GM06990 (cell line): ENCODE results near the gene N4BP2L2.

Experiments used
- DNase-seq: peaks from one replicate; pipeline ENCODE4 v3.0.0-alpha.2; 2011; ENCODE audit not compliant: insufficient read length; ENCODE audit errors: extremely low read depth
- H3K27me3 ChIP-seq: replicated peaks from 2 replicates; pipeline ENCODE4 v1.6.0; 2011; ENCODE audit warnings: low read length; ENCODE audit not compliant: control insufficient read depth, insufficient read depth
- H3K36me3 ChIP-seq: 2 replicates; pipeline ENCODE4 v1.5.1; 2011; ENCODE audit warnings: low read length; ENCODE audit not compliant: control insufficient read depth, insufficient read depth
- H3K4me3 ChIP-seq: replicated peaks from 2 replicates; pipeline ENCODE4 v1.5.1; 2011; ENCODE audit warnings: low read depth, mild to moderate bottlenecking, control low read depth, low read length
- TF ChIP-seq, protein P1 (sequence below): IDR thresholded peaks from 2 replicates; pipeline ENCODE4 v1.5.1; 2011; ENCODE audit warnings: low read length, control low read depth, mild to moderate bottlenecking, inconsistent platforms; ENCODE audit not compliant: insufficient read depth, poor library complexity, severe bottlenecking

Gene N4BP2L2

DNA sequence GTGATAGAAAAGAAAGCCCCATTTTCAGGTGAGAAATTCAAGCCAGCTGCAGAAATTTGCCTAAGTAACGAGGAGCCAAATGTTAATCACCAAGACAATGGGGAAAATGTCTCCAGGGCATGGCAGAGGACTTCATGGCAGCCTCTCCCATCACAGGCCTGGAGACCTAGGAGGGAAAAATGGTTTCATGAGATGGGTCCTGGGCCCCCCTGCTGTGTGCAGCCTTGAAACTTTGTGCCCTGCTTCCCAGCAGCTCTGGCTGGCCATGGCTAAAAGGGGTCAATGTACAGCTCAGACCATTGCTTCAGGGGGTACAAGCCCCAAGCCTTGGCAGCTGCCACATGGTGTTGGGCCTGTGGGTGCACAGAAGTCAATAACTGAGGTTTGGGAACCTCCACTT, 120.6 kb downstream of the N4BP2L2 start:
- Histone ChIP-seq H3K4me3 (no peak overlapping the region), H3K27me3 (no peaks in the 10 kb centered on the region), H3K36me3 (peaks cover 4% of the 10 kb centered on the region; the same call in 1 of the 2 replicates)
- DNase-seq = no peak
- TF ChIP-seq, protein P1, sequence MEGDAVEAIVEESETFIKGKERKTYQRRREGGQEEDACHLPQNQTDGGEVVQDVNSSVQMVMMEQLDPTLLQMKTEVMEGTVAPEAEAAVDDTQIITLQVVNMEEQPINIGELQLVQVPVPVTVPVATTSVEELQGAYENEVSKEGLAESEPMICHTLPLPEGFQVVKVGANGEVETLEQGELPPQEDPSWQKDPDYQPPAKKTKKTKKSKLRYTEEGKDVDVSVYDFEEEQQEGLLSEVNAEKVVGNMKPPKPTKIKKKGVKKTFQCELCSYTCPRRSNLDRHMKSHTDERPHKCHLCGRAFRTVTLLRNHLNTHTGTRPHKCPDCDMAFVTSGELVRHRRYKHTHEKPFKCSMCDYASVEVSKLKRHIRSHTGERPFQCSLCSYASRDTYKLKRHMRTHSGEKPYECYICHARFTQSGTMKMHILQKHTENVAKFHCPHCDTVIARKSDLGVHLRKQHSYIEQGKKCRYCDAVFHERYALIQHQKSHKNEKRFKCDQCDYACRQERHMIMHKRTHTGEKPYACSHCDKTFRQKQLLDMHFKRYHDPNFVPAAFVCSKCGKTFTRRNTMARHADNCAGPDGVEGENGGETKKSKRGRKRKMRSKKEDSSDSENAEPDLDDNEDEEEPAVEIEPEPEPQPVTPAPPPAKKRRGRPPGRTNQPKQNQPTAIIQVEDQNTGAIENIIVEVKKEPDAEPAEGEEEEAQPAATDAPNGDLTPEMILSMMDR = no peak

DNA sequence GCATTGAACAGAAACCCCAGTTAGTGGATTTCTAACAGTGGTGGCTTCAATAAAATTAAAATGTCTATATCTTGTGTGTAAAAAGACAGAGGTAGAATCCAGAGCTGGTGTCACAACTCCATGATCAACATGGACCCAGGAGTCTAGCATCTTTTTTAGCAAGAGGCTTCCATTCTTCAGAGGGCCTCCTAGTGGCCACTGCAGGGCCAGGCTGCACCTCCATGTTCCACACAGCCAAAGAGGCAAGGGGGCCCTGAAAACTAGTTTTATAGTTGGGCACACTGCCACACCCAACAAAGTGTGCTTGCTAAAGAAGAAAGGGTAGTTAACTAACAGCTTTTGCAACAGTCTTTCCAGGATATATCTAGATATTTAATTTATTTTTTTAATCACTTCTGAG, 123.6 kb downstream of the N4BP2L2 start:
- Histone ChIP-seq H3K4me3 (no peak overlapping the region), H3K27me3 (no peaks in the 10 kb centered on the region), H3K36me3 (peaks cover 3% of the 10 kb centered on the region)
- no peak for DNase-seq
- TF ChIP-seq, protein P1 = peak; percentile 69

DNA sequence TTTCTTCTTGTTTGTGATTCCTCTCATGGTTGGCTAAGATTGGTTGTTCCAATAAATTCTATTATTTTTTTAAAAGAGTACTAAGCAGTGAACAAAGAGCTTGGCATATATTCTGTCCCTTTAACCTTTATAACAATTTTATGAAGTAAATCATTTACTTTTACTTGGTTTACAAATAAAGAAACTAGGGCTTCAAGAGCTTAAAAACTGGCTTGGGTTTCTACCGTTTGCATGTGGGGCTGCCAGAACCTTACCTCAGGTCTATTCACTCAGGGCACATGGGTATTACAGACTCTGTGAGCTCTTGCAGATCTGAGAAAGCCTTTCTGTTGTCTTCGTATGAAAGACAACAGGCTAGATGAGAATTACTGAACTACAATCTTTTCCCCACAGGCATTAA, 124.0 kb downstream of the N4BP2L2 start:
- TF ChIP-seq, protein P1 = no peak
- Histone ChIP-seq H3K4me3 (no peak overlapping the region), H3K27me3 (no peaks in the 10 kb centered on the region), H3K36me3 (no peaks in the 10 kb centered on the region; the same call in 1 of the 2 replicates)
- no peak for DNase-seq

DNA sequence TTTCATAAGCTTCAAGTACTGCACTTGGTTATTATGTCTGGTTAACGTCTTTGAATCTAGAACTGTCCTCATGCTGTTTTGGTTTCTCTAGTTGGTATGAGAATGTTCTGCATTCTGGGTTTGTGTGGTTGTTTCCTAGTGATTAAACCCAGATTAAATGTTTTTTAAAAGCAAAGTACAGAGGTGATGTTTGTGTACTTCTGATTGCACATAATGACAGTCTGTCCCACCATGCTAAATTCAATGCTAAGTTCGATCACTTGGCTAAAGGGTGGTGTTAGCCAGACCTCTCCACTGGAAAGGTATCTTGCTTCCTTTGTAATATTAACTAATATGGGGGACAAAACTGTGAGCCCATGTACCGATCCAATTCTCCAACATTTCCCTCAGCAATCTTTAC, 125.3 kb downstream of the N4BP2L2 start:
- Histone ChIP-seq H3K4me3 (no peak overlapping the region), H3K27me3 (no peaks in the 10 kb centered on the region), H3K36me3 (no peaks in the 10 kb centered on the region; the same call in 1 of the 2 replicates)
- no peak for DNase-seq
- TF ChIP-seq, protein P1 = no peak

DNA sequence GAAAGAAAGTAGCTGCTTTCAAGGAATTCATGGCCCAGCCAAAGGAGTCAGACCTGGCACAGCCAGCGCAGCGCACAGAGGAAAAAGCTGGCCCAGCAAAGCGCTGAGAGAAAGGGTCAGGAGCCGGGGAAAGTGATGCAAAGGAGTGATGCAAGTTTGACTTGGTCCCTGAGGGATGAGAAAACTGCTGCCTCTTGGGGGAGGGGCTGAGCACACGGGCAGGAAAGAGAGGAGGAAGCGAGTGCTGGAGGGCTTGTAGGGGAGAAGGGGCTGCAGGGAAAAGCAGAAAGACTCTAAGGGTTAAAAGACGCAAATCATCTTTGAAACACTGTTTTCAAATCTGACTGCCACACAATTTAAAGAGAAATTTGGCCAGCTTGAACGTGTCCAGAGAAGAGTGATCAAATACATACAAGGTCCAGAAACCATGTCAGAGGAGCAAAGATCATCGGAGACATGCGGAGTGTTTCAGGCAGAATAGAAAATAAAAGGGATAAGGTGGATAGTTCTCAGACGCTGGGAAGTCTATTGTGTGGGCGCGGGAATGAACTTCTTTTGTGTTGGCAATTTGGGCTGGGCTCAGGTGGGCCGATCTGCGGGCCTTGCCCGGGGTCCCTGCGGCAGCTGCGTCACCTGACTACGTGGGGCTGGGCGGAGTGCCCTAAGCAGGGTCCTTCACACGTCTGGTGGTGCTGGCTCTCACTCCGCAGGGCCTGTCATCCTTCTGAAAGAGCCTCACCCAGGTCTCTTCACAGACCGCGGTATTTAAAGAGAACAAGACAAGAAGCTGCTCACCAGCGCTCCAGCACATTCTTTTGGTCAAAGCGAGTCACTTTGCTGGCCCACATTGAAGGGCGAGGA, 128.8 kb downstream of the N4BP2L2 start:
- Histone ChIP-seq H3K4me3 (no peak overlapping the region), H3K27me3 (no peaks in the 10 kb centered on the region), H3K36me3 (peaks cover 2% of the 10 kb centered on the region; the same call in 1 of the 2 replicates)
- TF ChIP-seq, protein P1 = no peak
- no peak for DNase-seq
